ENCODE results near the gene UBASH3B.

Gene UBASH3B

GRCh38 chr11:122813176-122813893 lies 157.8 kb downstream of the UBASH3B start:
- no peak overlapping the region for H3K4me3 ChIP-seq (ENCODE audit: low read depth, low read length)
- no peak for TF ChIP-seq CTCF (IDR thresholded peaks at IDR 0.05; ENCODE audit: low read depth, low read length)

GRCh38 chr11:122813894-122814270 lies 158.4 kb downstream of the UBASH3B start:
- no peak overlapping the region for H3K4me3 ChIP-seq (ENCODE audit: low read depth, low read length)
- TF ChIP-seq CTCF (IDR thresholded peaks at IDR 0.05; ENCODE audit: low read depth, low read length): no peak

GRCh38 chr11:122814401-122814800 lies 158.9 kb downstream of the UBASH3B start:
- no peak for TF ChIP-seq CTCF (IDR thresholded peaks at IDR 0.05; ENCODE audit: low read depth, low read length)
- no peak overlapping the region for H3K4me3 ChIP-seq (ENCODE audit: low read depth, low read length)

- no peak for TF ChIP-seq CTCF (IDR thresholded peaks at IDR 0.05; ENCODE audit: low read depth, low read length)
- no peak overlapping the region for H3K4me3 ChIP-seq (ENCODE audit: low read depth, low read length)
Observed at GRCh38 chr11:122815900-122816299, 160.4 kb downstream of the UBASH3B start.

GRCh38 chr11:122816761-122817520 lies 161.4 kb downstream of the UBASH3B start:
- no peak overlapping the region for H3K4me3 ChIP-seq (ENCODE audit: low read depth, low read length)
- no peak for TF ChIP-seq CTCF (IDR thresholded peaks at IDR 0.05; ENCODE audit: low read depth, low read length)

- H3K4me3 ChIP-seq (ENCODE audit: low read depth, low read length): no peak overlapping the region
- no peak for TF ChIP-seq CTCF (IDR thresholded peaks at IDR 0.05; ENCODE audit: low read depth, low read length)
Observed at GRCh38 chr11:122820158-122820557, 164.6 kb downstream of the UBASH3B start.

GRCh38 chr11:122821169-122821568 lies 165.6 kb downstream of the UBASH3B start:
- TF ChIP-seq CTCF (IDR thresholded peaks at IDR 0.05; ENCODE audit: low read depth, low read length): no peak
- H3K4me3 ChIP-seq (ENCODE audit: low read depth, low read length): no peak overlapping the region

Data from WI38 (cell line).